HS-27A (cell line): ENCODE data around the gene HOXD13.

Experiments used
- DNase-seq: peaks from one replicate; pipeline ENCODE4 v3.0.0-alpha.2; 2012; ENCODE audit warnings: low read depth, missing footprints

Gene HOXD13

GRCh38 chr2:176132205-176133171, 40.0 kb downstream of the HOXD13 start:
- no peak for DNase-seq

GRCh38 chr2:176133389-176133788, 40.9 kb downstream of the HOXD13 start:
- no peak for DNase-seq

- DNase-seq, result no peak
Measured at GRCh38 chr2:176134035-176134434, 41.5 kb downstream of the HOXD13 start.

GRCh38 chr2:176135035-176135440, 42.5 kb downstream of the HOXD13 start:
- no peak for DNase-seq

- no peak for DNase-seq
Measured at GRCh38 chr2:176136374-176137251, 44.1 kb downstream of the HOXD13 start.

GRCh38 chr2:176137252-176137580, 44.7 kb downstream of the HOXD13 start:
- no peak for DNase-seq

GRCh38 chr2:176137906-176138305, 45.4 kb downstream of the HOXD13 start:
- no peak for DNase-seq

GRCh38 chr2:176138526-176138922, 46.0 kb downstream of the HOXD13 start:
- DNase-seq, result no peak

- DNase-seq, result no peak
Measured at GRCh38 chr2:176138923-176139660, 46.6 kb downstream of the HOXD13 start.

- no peak for DNase-seq
Measured at GRCh38 chr2:176139661-176140512, 47.4 kb downstream of the HOXD13 start.

GRCh38 chr2:176140513-176141317, 48.2 kb downstream of the HOXD13 start:
- no peak for DNase-seq

- DNase-seq, result no peak
Measured at GRCh38 chr2:176142281-176142680, 49.8 kb downstream of the HOXD13 start.
